ENCODE data around the gene NOC2L.

NOC2L gene

GRCh38 chr1:950881-951280 lies 8.2 kb downstream of the NOC2L start:
- no peak for ATAC-seq
- TF ChIP-seq PATZ1 (CRISPR knock-in tag; IDR thresholded peaks at IDR 0.05; ENCODE audit: borderline replicate concordance), result no peak
- TF ChIP-seq CSRNP3 (CRISPR knock-in tag; IDR thresholded peaks at IDR 0.05), result no peak
- no peak for TF ChIP-seq TCF4 (CRISPR knock-in tag; IDR thresholded peaks at IDR 0.05; ENCODE audit: borderline replicate concordance)
- no peak for TF ChIP-seq PPARA (CRISPR knock-in tag; IDR thresholded peaks at IDR 0.05; ENCODE audit: borderline replicate concordance)
- TF ChIP-seq CREB5 (CRISPR knock-in tag; IDR thresholded peaks at IDR 0.05; ENCODE audit: low read depth), result no peak
- TF ChIP-seq RARB (CRISPR knock-in tag; IDR thresholded peaks at IDR 0.05), result no peak
- no peak for TF ChIP-seq ZNF565 (CRISPR knock-in tag; conservative IDR thresholded peaks at IDR 0.05; ENCODE audit: low read depth)
- no peak for TF ChIP-seq ZNF8 (CRISPR knock-in tag; IDR thresholded peaks at IDR 0.05)

- TF ChIP-seq SNAI2 (CRISPR knock-in tag; IDR thresholded peaks at IDR 0.05) (no peak), OSR1 (CRISPR knock-in tag; IDR thresholded peaks at IDR 0.05) (no peak), PATZ1 (CRISPR knock-in tag; IDR thresholded peaks at IDR 0.05; ENCODE audit: borderline replicate concordance) (no peak), ZC3H10 (CRISPR knock-in tag; IDR thresholded peaks at IDR 0.05) (no peak), POU6F1 (CRISPR knock-in tag; IDR thresholded peaks at IDR 0.05; ENCODE audit: borderline replicate concordance, low read depth) (no peak), ESRRG (CRISPR knock-in tag; IDR thresholded peaks at IDR 0.05) (no peak), CSDC2 (CRISPR knock-in tag; IDR thresholded peaks at IDR 0.05) (no peak), PPARA (CRISPR knock-in tag; IDR thresholded peaks at IDR 0.05; ENCODE audit: borderline replicate concordance) (no peak), BACH2 (CRISPR knock-in tag; IDR thresholded peaks at IDR 0.05; ENCODE audit: borderline replicate concordance) (no peak), CSRNP3 (CRISPR knock-in tag; IDR thresholded peaks at IDR 0.05) (no peak), ARNTL (CRISPR knock-in tag; IDR thresholded peaks at IDR 0.05; ENCODE audit: borderline replicate concordance, low read depth) (no peak), RARB (CRISPR knock-in tag; IDR thresholded peaks at IDR 0.05) (no peak), GLIS3 (CRISPR knock-in tag; IDR thresholded peaks at IDR 0.05) (no peak), ZNF565 (CRISPR knock-in tag; conservative IDR thresholded peaks at IDR 0.05; ENCODE audit: low read depth) (no peak), ZFP3 (CRISPR knock-in tag; IDR thresholded peaks at IDR 0.05) (no peak), TSHZ2 (CRISPR knock-in tag; IDR thresholded peaks at IDR 0.05) (no peak), TCF4 (CRISPR knock-in tag; IDR thresholded peaks at IDR 0.05; ENCODE audit: borderline replicate concordance) (no peak), ISL1 (CRISPR knock-in tag; IDR thresholded peaks at IDR 0.05) (no peak), CREB5 (CRISPR knock-in tag; IDR thresholded peaks at IDR 0.05; ENCODE audit: low read depth) (no peak)
- no peak for ATAC-seq
Measured at GRCh38 chr1:950268-950667, 8.8 kb downstream of the NOC2L start.

Data from SK-N-SH treated with all-trans-retinoic acid at 6 μM for 48 hours (cell line).